ENCODE data around the gene OR9K2. TPM values are rescaled to one million over a fixed set of nuclear protein-coding genes. Genes with fewer than 3 reads are reported as not detected.
"Not testable (repeated sequence)": the region's sequence is repeated elsewhere in the genome, so short reads cannot be mapped to it uniquely, and the experiment has no call there.

The OR9K2 gene
- total RNA-seq, 1 donor from 2014 or later: not detected

DNA sequence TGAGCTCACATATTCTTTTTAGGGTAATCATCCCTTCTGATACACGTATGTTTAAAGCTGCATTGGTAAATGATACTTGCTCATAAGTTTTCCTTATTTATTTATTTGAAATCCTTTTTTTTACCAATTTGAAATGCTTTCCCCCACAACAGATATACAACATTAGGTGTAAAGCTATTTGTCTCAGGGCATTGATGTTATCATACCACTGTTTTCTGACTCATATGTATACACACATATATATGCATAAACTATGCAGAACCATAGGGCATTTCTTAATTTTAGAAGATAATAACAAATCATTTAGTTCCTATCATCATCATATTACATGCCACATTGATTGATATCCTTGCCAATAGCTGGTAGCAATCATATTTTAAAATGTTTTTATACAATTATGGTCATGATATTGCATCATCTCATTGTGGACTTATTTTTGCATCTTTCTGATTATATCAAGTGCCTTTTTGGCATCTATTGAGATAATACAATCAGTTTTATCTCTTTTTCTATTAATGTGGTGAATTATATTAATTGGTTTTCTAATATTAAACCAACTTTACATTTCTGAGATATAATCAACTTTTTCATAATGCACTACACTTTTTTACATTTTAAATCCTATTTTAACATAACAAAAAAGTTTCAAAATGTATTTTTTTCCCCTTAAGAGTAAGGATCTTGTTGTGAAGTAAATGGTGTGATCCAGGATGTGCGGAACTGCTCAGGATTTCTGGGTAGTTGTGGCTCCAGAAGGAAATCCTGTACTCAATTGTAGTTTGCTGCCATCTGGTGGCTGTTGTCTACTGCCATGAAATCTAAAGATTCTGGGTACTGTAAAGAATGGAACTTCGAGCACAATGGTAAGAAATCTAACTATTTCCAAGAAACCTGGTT lies 16.7 kb downstream of the OR9K2 start:
- TF ChIP-seq, protein P1, sequence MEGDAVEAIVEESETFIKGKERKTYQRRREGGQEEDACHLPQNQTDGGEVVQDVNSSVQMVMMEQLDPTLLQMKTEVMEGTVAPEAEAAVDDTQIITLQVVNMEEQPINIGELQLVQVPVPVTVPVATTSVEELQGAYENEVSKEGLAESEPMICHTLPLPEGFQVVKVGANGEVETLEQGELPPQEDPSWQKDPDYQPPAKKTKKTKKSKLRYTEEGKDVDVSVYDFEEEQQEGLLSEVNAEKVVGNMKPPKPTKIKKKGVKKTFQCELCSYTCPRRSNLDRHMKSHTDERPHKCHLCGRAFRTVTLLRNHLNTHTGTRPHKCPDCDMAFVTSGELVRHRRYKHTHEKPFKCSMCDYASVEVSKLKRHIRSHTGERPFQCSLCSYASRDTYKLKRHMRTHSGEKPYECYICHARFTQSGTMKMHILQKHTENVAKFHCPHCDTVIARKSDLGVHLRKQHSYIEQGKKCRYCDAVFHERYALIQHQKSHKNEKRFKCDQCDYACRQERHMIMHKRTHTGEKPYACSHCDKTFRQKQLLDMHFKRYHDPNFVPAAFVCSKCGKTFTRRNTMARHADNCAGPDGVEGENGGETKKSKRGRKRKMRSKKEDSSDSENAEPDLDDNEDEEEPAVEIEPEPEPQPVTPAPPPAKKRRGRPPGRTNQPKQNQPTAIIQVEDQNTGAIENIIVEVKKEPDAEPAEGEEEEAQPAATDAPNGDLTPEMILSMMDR (IDR thresholded peaks at IDR 0.05; ENCODE audit: insufficient read depth, low read length, poor library complexity, severe bottlenecking): peak; percentile 81
- H3K4me3 ChIP-seq (ENCODE audit: low read depth, low read length): no peak overlapping the region
- no peaks in the 10 kb centered on the region for H3K36me3 ChIP-seq (ENCODE audit: control insufficient read depth, insufficient read depth, low read length)
- H3K27me3 ChIP-seq (ENCODE audit: control insufficient read depth, insufficient read depth, low read length): no peaks in the 10 kb centered on the region
- peak; percentile 16 for DNase-seq (ENCODE audit: low read depth)

DNA sequence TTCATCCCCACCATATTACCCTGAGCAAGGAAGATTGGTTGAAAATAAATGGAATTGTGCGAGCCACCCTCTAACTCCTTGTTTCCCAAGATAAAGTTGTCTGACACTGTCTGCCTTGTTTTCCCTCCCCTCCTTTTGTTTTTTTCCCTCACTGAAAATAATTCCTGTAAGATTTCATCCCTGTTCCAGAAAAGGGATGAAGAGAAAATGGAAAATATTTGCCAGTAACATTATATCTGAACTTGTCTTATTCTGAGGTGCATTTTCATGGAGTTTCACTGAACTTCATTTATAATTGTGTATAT lies 17.3 kb downstream of the OR9K2 start:
- DNase-seq (ENCODE audit: low read depth): no peak
- H3K36me3 ChIP-seq (ENCODE audit: control insufficient read depth, insufficient read depth, low read length): no peaks in the 10 kb centered on the region
- H3K27me3 ChIP-seq (ENCODE audit: control insufficient read depth, insufficient read depth, low read length): no peaks in the 10 kb centered on the region
- TF ChIP-seq, protein P1 (IDR thresholded peaks at IDR 0.05; ENCODE audit: insufficient read depth, low read length, poor library complexity, severe bottlenecking): no peak
- H3K4me3 ChIP-seq (ENCODE audit: low read depth, low read length): no peak overlapping the region

DNA sequence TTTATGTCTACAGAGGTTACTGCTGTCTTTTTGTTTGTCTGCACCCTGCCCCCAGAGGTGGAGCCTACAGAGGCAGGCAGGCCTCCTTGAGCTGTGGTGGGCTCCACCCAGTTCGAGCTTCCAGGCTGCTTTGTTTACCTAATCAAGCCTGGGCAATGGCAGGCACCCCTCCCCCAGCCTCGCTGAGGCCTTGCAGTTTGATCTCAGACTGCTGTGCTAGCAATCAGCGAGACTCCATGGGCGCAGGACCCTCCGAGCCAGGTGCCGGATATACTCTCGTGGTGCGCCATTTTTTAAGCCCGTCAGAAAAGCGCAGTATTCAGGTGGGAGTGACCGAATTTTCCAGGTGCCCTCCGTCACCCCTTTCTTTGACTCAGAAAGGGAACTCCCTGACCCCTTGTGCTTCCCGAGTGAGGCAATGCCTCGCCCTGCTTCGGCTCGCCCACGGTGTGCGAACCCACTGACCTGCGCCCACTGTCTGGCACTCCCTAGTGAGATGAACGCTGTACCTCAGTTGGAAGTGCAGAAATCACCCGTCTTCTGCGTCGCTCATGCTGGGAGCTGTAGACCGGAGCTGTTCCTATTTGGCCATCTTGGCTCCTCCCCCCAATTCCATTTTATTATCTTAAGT lies 40.9 kb downstream of the OR9K2 start:
- DNase-seq (ENCODE audit: low read depth); H3K36me3 ChIP-seq (ENCODE audit: control insufficient read depth, insufficient read depth, low read length); H3K4me3 ChIP-seq (ENCODE audit: low read depth, low read length); H3K27me3 ChIP-seq (ENCODE audit: control insufficient read depth, insufficient read depth, low read length): not testable (repeated sequence)

DNA sequence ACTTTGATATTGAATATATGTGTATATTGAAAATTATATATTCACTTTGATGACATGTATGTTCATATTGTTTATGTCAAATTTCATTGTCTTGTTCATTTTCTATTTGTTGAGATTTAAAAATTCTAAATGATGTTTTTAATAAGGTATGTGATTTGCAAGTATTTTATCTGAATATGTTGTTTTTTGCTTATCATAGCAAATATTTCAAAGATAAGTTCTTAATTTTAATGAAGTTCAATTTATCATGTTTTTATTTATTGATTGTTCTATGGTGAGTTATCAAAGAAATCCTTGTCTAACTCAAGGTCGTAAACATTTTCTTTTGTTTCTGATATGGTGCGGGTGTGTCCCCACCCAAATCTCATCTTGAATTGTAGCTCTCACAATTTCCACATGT lies 45.2 kb downstream of the OR9K2 start:
- no peaks in the 10 kb centered on the region for H3K27me3 ChIP-seq (ENCODE audit: control insufficient read depth, insufficient read depth, low read length)
- TF ChIP-seq, protein P1 (IDR thresholded peaks at IDR 0.05; ENCODE audit: insufficient read depth, low read length, poor library complexity, severe bottlenecking): no peak
- H3K36me3 ChIP-seq (ENCODE audit: control insufficient read depth, insufficient read depth, low read length): no peaks in the 10 kb centered on the region
- DNase-seq (ENCODE audit: low read depth): no peak
- no peak overlapping the region for H3K4me3 ChIP-seq (ENCODE audit: low read depth, low read length)

DNA sequence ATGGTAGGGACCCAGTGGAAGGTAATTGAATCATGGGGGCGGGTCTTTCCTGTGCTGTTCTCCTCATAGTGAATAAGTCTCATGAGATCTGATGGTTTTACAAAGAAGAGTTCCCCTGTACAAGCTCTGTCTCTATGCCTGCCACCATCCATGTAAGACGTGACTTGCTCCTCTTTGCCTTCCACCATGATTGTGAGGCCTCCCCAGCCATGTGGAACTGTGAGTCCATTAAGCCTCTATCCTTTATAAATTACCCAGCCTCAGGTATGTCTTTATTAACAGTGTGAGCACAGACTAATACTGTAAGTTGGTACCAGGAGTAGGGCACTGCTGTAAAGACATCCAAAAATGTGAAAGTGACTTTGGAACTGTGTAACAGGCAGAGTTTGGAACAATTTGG lies 45.6 kb downstream of the OR9K2 start:
- not testable (repeated sequence) for H3K4me3 ChIP-seq (ENCODE audit: low read depth, low read length); H3K27me3 ChIP-seq (ENCODE audit: control insufficient read depth, insufficient read depth, low read length); DNase-seq (ENCODE audit: low read depth); H3K36me3 ChIP-seq (ENCODE audit: control insufficient read depth, insufficient read depth, low read length)

DNA sequence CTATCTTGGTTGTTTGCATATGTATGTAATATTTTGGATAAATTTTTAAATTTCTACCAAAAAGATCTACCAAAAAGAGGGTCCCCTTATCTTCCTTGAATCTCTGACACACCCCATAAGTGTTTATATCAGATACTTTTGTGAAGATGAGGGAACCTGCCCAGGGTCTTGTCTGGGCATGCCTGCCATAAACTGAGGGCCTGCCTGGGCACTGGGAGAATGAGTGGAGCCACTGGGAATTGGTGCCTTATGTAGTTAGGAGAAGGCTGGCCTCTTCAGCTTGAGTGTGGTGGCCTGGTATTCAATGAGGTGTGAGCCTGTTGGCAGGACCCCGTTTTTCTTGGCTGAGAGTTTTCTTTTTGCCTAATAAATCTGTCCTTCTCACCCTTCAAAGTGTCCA lies 46.5 kb downstream of the OR9K2 start:
- Histone ChIP-seq H3K4me3 (ENCODE audit: low read depth, low read length) (no peak overlapping the region), H3K36me3 (ENCODE audit: control insufficient read depth, insufficient read depth, low read length) (no peaks in the 10 kb centered on the region), H3K27me3 (ENCODE audit: control insufficient read depth, insufficient read depth, low read length) (no peaks in the 10 kb centered on the region)
- TF ChIP-seq, protein P1 (IDR thresholded peaks at IDR 0.05; ENCODE audit: insufficient read depth, low read length, poor library complexity, severe bottlenecking): no peak
- DNase-seq (ENCODE audit: low read depth): no peak

DNA sequence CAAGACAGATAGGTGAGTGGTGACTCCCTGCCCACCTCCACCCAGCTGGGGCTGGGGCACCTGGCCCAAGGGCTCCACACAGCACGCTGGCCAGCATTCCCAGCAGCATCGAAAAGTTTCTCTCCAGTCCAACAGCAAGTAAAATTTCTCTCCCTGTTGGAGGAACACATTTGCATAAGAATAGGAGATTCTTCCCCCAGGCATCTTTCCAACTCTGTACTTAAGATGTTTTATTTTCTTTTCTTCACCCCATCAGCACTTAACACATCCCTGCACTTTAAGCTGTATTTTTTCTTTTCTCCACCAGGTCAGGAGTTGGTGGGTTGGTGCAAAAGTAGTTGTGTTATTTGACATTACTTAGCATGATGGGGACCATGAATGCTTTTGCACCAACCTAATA lies 47.2 kb downstream of the OR9K2 start:
- no peak for DNase-seq (ENCODE audit: low read depth)
- TF ChIP-seq, protein P1 (IDR thresholded peaks at IDR 0.05; ENCODE audit: insufficient read depth, low read length, poor library complexity, severe bottlenecking): no peak
- Histone ChIP-seq H3K36me3 (ENCODE audit: control insufficient read depth, insufficient read depth, low read length) (no peaks in the 10 kb centered on the region), H3K4me3 (ENCODE audit: low read depth, low read length) (no peak overlapping the region), H3K27me3 (ENCODE audit: control insufficient read depth, insufficient read depth, low read length) (no peaks in the 10 kb centered on the region)
